ENCODE measurements around the gene KLF4.

- no peak for TF ChIP-seq EZH2 (IDR thresholded peaks at IDR 0.05; ENCODE audit: insufficient read depth, low read length)
- no peak for TF ChIP-seq CTCF (IDR thresholded peaks at IDR 0.05; ENCODE audit: insufficient read depth, low read depth, low read length)
Observed at GRCh38 chr9:107453479-107453878, 36.1 kb downstream of the KLF4 start.

Data from astrocyte (in vitro differentiated cells and primary cell).